Uterine smooth muscle cell (primary cell): Measurements from ENCODE around the gene KRTAP15-1. TPM values are rescaled to one million over a fixed set of nuclear protein-coding genes. Genes with fewer than 3 reads are reported as not detected.

Experiments used
- total RNA-seq: library from RNA; depleted of rRNA; stranded (reverse); fragments of >200 nt; gene quantifications from 2 replicates; pipeline ENCODE4 v1.2.3, GENCODE V29; 2014

Gene KRTAP15-1
- not detected in 2 replicates for total RNA-seq

GRCh38 chr21:30439975-30440374 is at the start of gene KRTAP15-1:
KRTAP15-1 (plus strand) TSS chr21:30440275; CDS start chr21:30440328, 53 bp downstream.

GRCh38 chr21:30395731-30396130 is 44.3 kb upstream of the KRTAP15-1 start, which contains the start of gene KRTAP13-1:
KRTAP13-1 (plus strand) TSS chr21:30396031; CDS start chr21:30396087, 56 bp downstream.

GRCh38 chr21:30425826-30426225 is 14.2 kb upstream of the KRTAP15-1 start, which contains the start of gene KRTAP13-3:
KRTAP13-3 (minus strand) TSS chr21:30425926; CDS start chr21:30425912, 14 bp downstream.

GRCh38 chr21:30430170-30430655 is 9.9 kb upstream of the KRTAP15-1 start, which contains the start of gene KRTAP13-4:
KRTAP13-4 (plus strand) TSS chr21:30430220; CDS start chr21:30430276, 56 bp downstream.

GRCh38 chr21:30480145-30480544 is 40.1 kb downstream of the KRTAP15-1 start, which contains the start of gene KRTAP19-1:
KRTAP19-1 (minus strand) TSS chr21:30480367; CDS start chr21:30480317, 50 bp downstream.

GRCh38 chr21:30487336-30487735 is 47.3 kb downstream of the KRTAP15-1 start, which contains the start of gene KRTAP19-2:
KRTAP19-2 (minus strand) TSS chr21:30487436; CDS start chr21:30487348, 88 bp downstream.

Other genes starting within 250 kb of the KRTAP15-1 start
- not detected in 2 replicates for gene CLDN8, start 224.2 kb upstream of the KRTAP15-1 start, total RNA-seq
- gene KRTAP24-1, start 157.3 kb upstream of the KRTAP15-1 start, total RNA-seq: not detected in 2 replicates
- gene KRTAP25-1, start 150.8 kb upstream of the KRTAP15-1 start, total RNA-seq: not detected in 2 replicates
- gene KRTAP26-1, start 120.0 kb upstream of the KRTAP15-1 start, total RNA-seq: not detected in 2 replicates
- gene KRTAP27-1, start 102.6 kb upstream of the KRTAP15-1 start, total RNA-seq: not detected in 2 replicates
- gene KRTAP23-1, start 91.7 kb upstream of the KRTAP15-1 start, total RNA-seq: not detected in 2 replicates
- gene KRTAP13-2, start 68.0 kb upstream of the KRTAP15-1 start, total RNA-seq: not detected in 2 replicates
- not detected in 2 replicates for gene KRTAP13-1, start 44.2 kb upstream of the KRTAP15-1 start, total RNA-seq
- gene KRTAP13-3, start 14.3 kb upstream of the KRTAP15-1 start, total RNA-seq: not detected in 2 replicates
- not detected in 2 replicates for gene KRTAP13-4, start 10.1 kb upstream of the KRTAP15-1 start, total RNA-seq
- not detected in 2 replicates for gene KRTAP19-1, start 40.1 kb downstream of the KRTAP15-1 start, total RNA-seq
- gene KRTAP19-2, start 47.2 kb downstream of the KRTAP15-1 start, total RNA-seq: not detected in 2 replicates
- gene KRTAP19-3, start 51.7 kb downstream of the KRTAP15-1 start, total RNA-seq: not detected in 2 replicates
- gene KRTAP19-4, start 56.9 kb downstream of the KRTAP15-1 start, total RNA-seq: not detected in 2 replicates
- gene KRTAP19-5, start 61.9 kb downstream of the KRTAP15-1 start, total RNA-seq: not detected in 2 replicates
- gene KRTAP19-6, start 101.6 kb downstream of the KRTAP15-1 start, total RNA-seq: not detected in 2 replicates
- gene KRTAP19-7, start 121.0 kb downstream of the KRTAP15-1 start, total RNA-seq: not detected in 2 replicates
- gene KRTAP22-2, start 150.1 kb downstream of the KRTAP15-1 start, total RNA-seq: not detected in 2 replicates
- not detected in 2 replicates for gene KRTAP6-3, start 152.2 kb downstream of the KRTAP15-1 start, total RNA-seq
- not detected in 2 replicates for gene KRTAP6-2, start 158.6 kb downstream of the KRTAP15-1 start, total RNA-seq
- gene KRTAP22-1, start 160.8 kb downstream of the KRTAP15-1 start, total RNA-seq: not detected in 2 replicates
- not detected in 2 replicates for gene KRTAP6-1, start 173.7 kb downstream of the KRTAP15-1 start, total RNA-seq
- gene KRTAP20-1, start 176.2 kb downstream of the KRTAP15-1 start, total RNA-seq: not detected in 2 replicates
- not detected in 2 replicates for gene KRTAP20-4, start 180.4 kb downstream of the KRTAP15-1 start, total RNA-seq
- not detected in 2 replicates for gene KRTAP20-2, start 194.9 kb downstream of the KRTAP15-1 start, total RNA-seq
- gene KRTAP20-3, start 202.6 kb downstream of the KRTAP15-1 start, total RNA-seq: not detected in 2 replicates